Measurements from ENCODE around the gene CLCN2.

Gene CLCN2

GRCh38 chr3:184321666-184322065 lies 39.7 kb downstream of the CLCN2 start:
- DNase-seq: no peak

- DNase-seq: peak; percentile 38
Observed at GRCh38 chr3:184320104-184320445, 41.3 kb downstream of the CLCN2 start.

- DNase-seq: no peak
Observed at GRCh38 chr3:184317201-184317600, 44.2 kb downstream of the CLCN2 start.

GRCh38 chr3:184316792-184317191 lies 44.6 kb downstream of the CLCN2 start:
- DNase-seq: no peak

- no peak for DNase-seq
Observed at GRCh38 chr3:184315871-184316661, 45.3 kb downstream of the CLCN2 start.

- DNase-seq: no peak
Observed at GRCh38 chr3:184315543-184315867, 45.9 kb downstream of the CLCN2 start.

GRCh38 chr3:184314700-184315542 lies 46.5 kb downstream of the CLCN2 start:
- DNase-seq: peak; percentile 62

- peak; percentile 90 for DNase-seq
Observed at GRCh38 chr3:184314363-184314699, 47.1 kb downstream of the CLCN2 start, which contains the start of gene EIF4G1. Gene EIF4G1 (plus strand): TSS chr3:184314606. CDS start chr3:184315797, 1,191 bp downstream.

- no peak for DNase-seq
Observed at GRCh38 chr3:184311633-184312032, 49.8 kb downstream of the CLCN2 start.

GRCh38 chr3:184308744-184309143 lies 52.7 kb downstream of the CLCN2 start:
- DNase-seq: no peak

GRCh38 chr3:184307915-184308314 lies 53.5 kb downstream of the CLCN2 start:
- no peak for DNase-seq

GRCh38 chr3:184306341-184306972 lies 54.9 kb downstream of the CLCN2 start:
- no peak for DNase-seq

- no peak for DNase-seq
Observed at GRCh38 chr3:184305577-184305976, 55.8 kb downstream of the CLCN2 start.

- DNase-seq: no peak
Observed at GRCh38 chr3:184300378-184300720, 61.1 kb downstream of the CLCN2 start.

GRCh38 chr3:184299488-184300377 lies 61.7 kb downstream of the CLCN2 start:
- DNase-seq: no peak

GRCh38 chr3:184298759-184299487 lies 62.5 kb downstream of the CLCN2 start, which contains the start of gene PSMD2:
Gene PSMD2 (plus strand): TSS chr3:184299241. CDS start chr3:184299267, 26 bp downstream.
- peak; percentile 98 for DNase-seq

- DNase-seq: no peak
Observed at GRCh38 chr3:184296616-184297015, 64.8 kb downstream of the CLCN2 start.
